Liver (tissue), 9 donors: ENCODE data around the gene HUNK. TPM values are rescaled to one million over a fixed set of nuclear protein-coding genes. Genes with fewer than 3 reads are reported as not detected.

Source experiments
- DNase-seq: peaks from one replicate; pipeline ENCODE4 v3.0.0-alpha.2; 2017; ENCODE audit warnings: low spot score
- H3K27ac ChIP-seq, 2 donors: one replicate each; pipeline ENCODE4 v1.7.0; 2013; ENCODE audit warnings: inconsistent platforms in 2 of 2, low read length in 2 of 2, control low read depth in 1 of 2, low read depth in 1 of 2, mild to moderate bottlenecking in 1 of 2
- H3K27me3 ChIP-seq, 4 donors: one replicate each; pipeline versions ENCODE4 v1.6.1 to v1.7.0; 2013; ENCODE audit warnings: low read length in 3 of 4, inconsistent platforms in 1 of 4, mild to moderate bottlenecking in 1 of 4, moderate library complexity in 1 of 4; ENCODE audit not compliant: control insufficient read depth in 4 of 4, insufficient read depth in 4 of 4
- H3K36me3 ChIP-seq, 4 donors: one replicate each; pipeline versions ENCODE4 v1.6.1 to v1.7.0; 2013; ENCODE audit warnings: low read length in 3 of 4, mild to moderate bottlenecking in 3 of 4, low read depth in 1 of 4, moderate library complexity in 1 of 4; ENCODE audit not compliant: control insufficient read depth in 4 of 4, insufficient read depth in 3 of 4
- H3K4me1 ChIP-seq, 4 donors: one replicate each; pipeline versions ENCODE4 v1.6.1 to v1.7.0; 2013; ENCODE audit warnings: low read length in 3 of 4, mild to moderate bottlenecking in 3 of 4, moderate library complexity in 1 of 4; ENCODE audit not compliant: control insufficient read depth in 4 of 4, insufficient read depth in 4 of 4
- H3K4me3 ChIP-seq, 3 donors: one replicate each; pipeline versions ENCODE4 v1.6.1 to v1.7.0; 2013; ENCODE audit warnings: low read length in 3 of 3, control low read depth in 1 of 3, low read depth in 1 of 3, mild to moderate bottlenecking in 1 of 3
- H3K9ac ChIP-seq, 2 donors: one replicate each; pipeline ENCODE4 v1.7.0; 2013; ENCODE audit warnings: low read length in 2 of 2, mild to moderate bottlenecking in 2 of 2, moderate library complexity in 2 of 2, control low read depth in 1 of 2, low read depth in 1 of 2
- H3K9me3 ChIP-seq, 4 donors: one replicate each; pipeline versions ENCODE4 v1.6.1 to v1.7.0; 2013; ENCODE audit warnings: low read length in 3 of 4; ENCODE audit not compliant: control insufficient read depth in 4 of 4
- EGR1 ChIP-seq, 2 donors: IDR thresholded peaks; 2 replicates each; pipeline ENCODE4 v1.6.1; 2016 to 2018; ENCODE audit warnings: antibody characterized with exemption in 2 of 2, low read depth in 2 of 2
- FOXA1 ChIP-seq: IDR thresholded peaks from 2 replicates; pipeline ENCODE4 v1.6.1; 2016; ENCODE audit warnings: antibody characterized with exemption
- FOXA2 ChIP-seq: IDR thresholded peaks from 2 replicates; pipeline ENCODE4 v1.6.1; 2016; ENCODE audit warnings: antibody characterized with exemption
- GABPA ChIP-seq, 2 donors: IDR thresholded peaks in 1 of 2; conservative IDR thresholded peaks in 1 of 2; 2 replicates each; pipeline ENCODE4 v1.6.1; 2016; ENCODE audit warnings: antibody characterized with exemption in 2 of 2, mild to moderate bottlenecking in 1 of 2, moderate library complexity in 1 of 2
- HNF4A ChIP-seq, 2 donors: conservative IDR thresholded peaks; 2 replicates each; pipeline ENCODE4 v1.6.1; 2016; ENCODE audit warnings: antibody characterized with exemption in 2 of 2, mild to moderate bottlenecking in 2 of 2
- HNF4G ChIP-seq: IDR thresholded peaks from 2 replicates; pipeline ENCODE4 v1.6.1; 2016; ENCODE audit warnings: antibody characterized with exemption
- JUND ChIP-seq, 2 donors: IDR thresholded peaks; 2 replicates each; pipeline ENCODE4 v1.6.1; 2016; ENCODE audit warnings: antibody characterized with exemption in 2 of 2
- RAD21 ChIP-seq, 2 donors: IDR thresholded peaks; 2 replicates each; pipeline ENCODE4 v1.6.1; 2016; ENCODE audit warnings: antibody characterized with exemption in 2 of 2, mild to moderate bottlenecking in 2 of 2
- REST ChIP-seq: IDR thresholded peaks from 2 replicates; pipeline ENCODE4 v1.6.1; 2016; ENCODE audit warnings: antibody characterized with exemption, mild to moderate bottlenecking
- SP1 ChIP-seq: IDR thresholded peaks from 2 replicates; pipeline ENCODE4 v1.6.1; 2018; ENCODE audit warnings: antibody characterized with exemption, mild to moderate bottlenecking
- TAF1 ChIP-seq: conservative IDR thresholded peaks from 2 replicates; pipeline ENCODE4 v1.6.1; 2016; ENCODE audit warnings: antibody characterized with exemption, mild to moderate bottlenecking
- ZBTB33 ChIP-seq: IDR thresholded peaks from 2 replicates; pipeline ENCODE4 v1.6.1; 2016; ENCODE audit warnings: antibody characterized with exemption
- WGBS: extraction: QIAGEN DNeasy Blood & Tissue Kit; methylation state at CpG from one replicate; pipeline ENCODE4 v1.1.7; 2013; 5-methylcytosine and 5-hydroxymethylcytosine counted together
- polyA plus RNA-seq, 2 donors: library from polyadenylated mRNA; stranded (reverse) in 1 of 2; unstranded in 1 of 2; fragments of 200-250 nt in 1 of 2; fragments of >200 nt in 1 of 2; fragmentation: Nextera tagmentation in 1 of 2; extraction: Ambion mirVana in 1 of 2; gene quantifications; one replicate each; pipeline versions ENCODE4 v1.2.1 to v1.2.3, GENCODE V29; 2013 to 2015
- total RNA-seq, 2 donors: library from RNA; depleted of rRNA; stranded (reverse); fragments of >200 nt; gene quantifications; one replicate each; pipeline ENCODE4 v1.2.3, GENCODE V29; 2014
- TF ChIP-seq, protein P1 (sequence below): IDR thresholded peaks from 2 replicates; pipeline ENCODE4 v1.6.1; 2016; ENCODE audit warnings: antibody characterized with exemption
- TF ChIP-seq, protein P2 (sequence below): IDR thresholded peaks from 2 replicates; pipeline ENCODE4 v1.6.1; 2016; ENCODE audit warnings: antibody characterized with exemption
- donor health status: healthy.
- donor health status: healthy.
- donor health status: healthy.
- donor health status: healthy.
- donor health status: healthy.

The HUNK gene
- total and polyA plus RNA-seq, 4 donors, result 0.11 to 0.92 (median 0.30) TPM

DNA sequence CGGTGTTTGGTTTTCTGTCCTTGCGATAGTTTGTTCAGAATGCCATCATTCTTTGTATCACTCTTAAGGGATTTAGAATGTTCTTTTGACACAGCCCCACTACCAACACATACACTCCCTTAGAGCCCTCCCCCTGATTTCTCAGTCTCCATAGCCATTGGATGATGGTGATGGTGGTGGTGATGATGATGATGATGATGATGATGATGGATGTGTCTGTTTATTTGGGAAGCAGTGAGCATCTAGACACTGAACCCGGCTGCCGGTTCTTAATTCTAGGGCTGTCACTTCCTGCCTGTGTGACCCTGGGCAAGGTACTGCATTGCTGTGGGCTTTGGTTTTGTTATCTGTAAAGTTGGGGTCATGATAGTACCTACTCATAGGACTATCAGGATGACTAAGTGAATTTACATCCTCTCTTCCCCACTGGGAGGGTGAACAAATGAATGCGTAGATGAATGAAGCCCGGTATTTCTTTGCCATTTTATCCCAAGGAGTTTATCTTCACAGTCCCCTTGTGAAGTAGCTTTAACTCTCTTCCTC lies 100.7 kb downstream of the HUNK start:
- TF ChIP-seq HNF4A (conservative IDR thresholded peaks at IDR 0.05) (no peak), FOXA2 (no peak), REST (no peak), JUND (IDR thresholded peaks at IDR 0.05) (no peak), RAD21 (IDR thresholded peaks at IDR 0.05) (no peak), FOXA1 (no peak), ZBTB33 (no peak), EGR1 (IDR thresholded peaks at IDR 0.05; ENCODE audit: low read depth in 2 of 2) (no peak), GABPA (IDR thresholded peaks at IDR 0.05 in 1 of 2, conservative IDR thresholded peaks at IDR 0.05 in 1 of 2) (no peak), TAF1 (no peak), HNF4G (no peak)
- TF ChIP-seq, protein P1, sequence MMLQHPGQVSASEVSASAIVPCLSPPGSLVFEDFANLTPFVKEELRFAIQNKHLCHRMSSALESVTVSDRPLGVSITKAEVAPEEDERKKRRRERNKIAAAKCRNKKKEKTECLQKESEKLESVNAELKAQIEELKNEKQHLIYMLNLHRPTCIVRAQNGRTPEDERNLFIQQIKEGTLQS, result no peak
- TF ChIP-seq, protein P2, sequence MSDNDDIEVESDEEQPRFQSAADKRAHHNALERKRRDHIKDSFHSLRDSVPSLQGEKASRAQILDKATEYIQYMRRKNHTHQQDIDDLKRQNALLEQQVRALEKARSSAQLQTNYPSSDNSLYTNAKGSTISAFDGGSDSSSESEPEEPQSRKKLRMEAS, result no peak
- 93% methylated on average over 6 of the region's 6 CpGs for WGBS

DNA sequence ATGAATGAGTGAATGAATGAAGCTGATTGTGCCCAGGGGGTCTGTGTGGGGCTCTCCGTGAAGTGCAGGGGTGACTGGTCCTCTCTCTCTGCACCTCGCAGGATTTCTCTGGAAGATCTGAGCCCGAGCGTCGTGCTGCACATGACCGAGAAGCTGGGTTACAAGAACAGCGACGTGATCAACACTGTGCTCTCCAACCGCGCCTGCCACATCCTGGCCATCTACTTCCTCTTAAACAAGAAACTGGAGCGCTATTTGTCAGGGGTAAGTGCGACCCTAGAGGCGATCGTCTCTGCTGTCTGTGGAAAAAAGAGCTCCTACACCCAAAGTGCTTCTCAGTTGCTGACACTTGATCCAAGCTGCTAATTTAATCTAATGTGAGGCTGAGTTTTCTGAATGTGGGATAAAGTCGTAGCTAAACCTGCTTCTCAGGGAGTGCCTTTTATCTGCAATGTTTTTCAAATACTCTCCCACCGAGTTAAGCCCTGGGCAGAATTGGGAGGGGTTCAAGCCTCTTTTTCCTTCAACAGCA lies 101.7 kb downstream of the HUNK start:
- Histone ChIP-seq H3K9me3 (no peaks in the 10 kb centered on the region), H3K9ac (no peak overlapping the region)
- 72% methylated on average over 16 of the region's 16 CpGs for WGBS

More for the DNA sequence above, 100.7 kb downstream of the HUNK start:
- H3K4me1 ChIP-seq, result no peaks in the 10 kb centered on the region
- H3K4me3 ChIP-seq, result no peak overlapping the region
- H3K27me3 ChIP-seq, result no peaks in the 10 kb centered on the region
- H3K9ac ChIP-seq, result no peak overlapping the region
- no peaks in the 10 kb centered on the region for H3K36me3 ChIP-seq
- DNase-seq, result no peak
- no peaks in the 10 kb centered on the region for H3K9me3 ChIP-seq
- no peak overlapping the region for H3K27ac ChIP-seq

More for the DNA sequence above, 101.7 kb downstream of the HUNK start:
- H3K27ac ChIP-seq, result no peak overlapping the region
- H3K4me3 ChIP-seq, result no peak overlapping the region
- H3K4me1 ChIP-seq, result no peaks in the 10 kb centered on the region
- no peak for DNase-seq
- H3K36me3 ChIP-seq, result no peaks in the 10 kb centered on the region
- TF ChIP-seq TAF1, result no peak
- no peak for TF ChIP-seq JUND (IDR thresholded peaks at IDR 0.05)
- TF ChIP-seq SP1, result no peak
- no peaks in the 10 kb centered on the region for H3K27me3 ChIP-seq
